CD14-positive monocyte (primary cell): ENCODE results near the gene GALNT10. TPM values are rescaled to one million over a fixed set of nuclear protein-coding genes. Genes with fewer than 3 reads are reported as not detected.

Experiments used
- DNase-seq, 3 donors: peaks; one replicate each; pipeline ENCODE4 v3.0.0-alpha.2; 2011 to 2022
- H2AFZ ChIP-seq: 2 replicates; pipeline ENCODE4 v1.6.0; 2012; ENCODE audit warnings: mild to moderate bottlenecking, low read depth, low read length, inconsistent platforms; ENCODE audit not compliant: insufficient read depth, poor library complexity, severe bottlenecking
- H3K27ac ChIP-seq, 2 donors: 1 replicate in 1 of 2; 2 replicates in 1 of 2; pipeline ENCODE4 v1.5.1; 2012 to 2013; ENCODE audit warnings: low read length in 2 of 2, control low read depth in 1 of 2, inconsistent platforms in 1 of 2, low read depth in 1 of 2, mild to moderate bottlenecking in 1 of 2
- H3K27me3 ChIP-seq, 2 donors: one replicate each; pipeline versions ENCODE4 v1.6.0 to v1.6.1; 2011 to 2013; ENCODE audit warnings: low read length in 2 of 2; ENCODE audit not compliant: control insufficient read depth in 2 of 2, insufficient read depth in 2 of 2
- H3K36me3 ChIP-seq, 2 donors: replicated peaks in 1 of 2; 1 replicate in 1 of 2; 2 replicates in 1 of 2; pipeline versions ENCODE4 v1.5.1 to v1.6.1; 2012 to 2013; ENCODE audit warnings: low read length in 2 of 2, control low read depth in 1 of 2, inconsistent platforms in 1 of 2, mild to moderate bottlenecking in 1 of 2; ENCODE audit not compliant: insufficient read depth in 2 of 2, control insufficient read depth in 1 of 2
- H3K4me1 ChIP-seq, 2 donors: 1 replicate in 1 of 2; 2 replicates in 1 of 2; pipeline versions ENCODE4 v1.5.1 to v1.6.1; 2012 to 2013; ENCODE audit warnings: low read length in 2 of 2, control low read depth in 1 of 2, inconsistent platforms in 1 of 2, mild to moderate bottlenecking in 1 of 2, moderate library complexity in 1 of 2; ENCODE audit not compliant: insufficient read depth in 2 of 2, control insufficient read depth in 1 of 2
- H3K4me2 ChIP-seq: replicated peaks from 2 replicates; pipeline ENCODE3; 2012; ENCODE audit warnings: low read length, moderate library complexity, mild to moderate bottlenecking; ENCODE audit not compliant: poor library complexity, severe bottlenecking; ENCODE audit errors: extremely low read depth
- H3K4me3 ChIP-seq, 3 experiments: fragments of 200-600 bp in 1 of 3; sonication (generic) in 1 of 3; replicated peaks in 1 of 3; 1 replicate in 2 of 3; 2 replicates in 1 of 3; pipeline ENCODE4 v1.5.1; 2011 to 2013; ENCODE audit warnings: low read length in 3 of 3, mild to moderate bottlenecking in 3 of 3, control low read depth in 2 of 3, low read depth in 2 of 3, inconsistent platforms in 1 of 3, moderate library complexity in 1 of 3
- H3K79me2 ChIP-seq: 2 replicates; pipeline ENCODE4 v1.6.0; 2012; ENCODE audit warnings: mild to moderate bottlenecking, control low read depth, inconsistent platforms, low read length, moderate library complexity; ENCODE audit not compliant: insufficient read depth
- H3K9ac ChIP-seq: 2 replicates; pipeline ENCODE4 v1.6.0; 2017; ENCODE audit warnings: low read length, mild to moderate bottlenecking; ENCODE audit not compliant: insufficient read depth, poor library complexity, severe bottlenecking
- H3K9me3 ChIP-seq, 2 donors: replicated peaks in 1 of 2; 1 replicate in 1 of 2; 2 replicates in 1 of 2; pipeline versions ENCODE4 v1.5.1 to v1.6.1; 2012 to 2013; ENCODE audit warnings: low read length in 2 of 2, control low read depth in 1 of 2; ENCODE audit not compliant: control insufficient read depth in 1 of 2, insufficient read depth in 1 of 2
- H4K20me1 ChIP-seq: 2 replicates; pipeline ENCODE4 v1.6.0; 2012; ENCODE audit warnings: mild to moderate bottlenecking, low read length, control low read depth, moderate library complexity; ENCODE audit not compliant: insufficient read depth
- H3K27ac Mint-ChIP-seq, 7 donors: one replicate each; pipeline ENCODE4 v1.8.0; 2020; ENCODE audit warnings: mild to moderate bottlenecking in 7 of 7, mixed read lengths in 7 of 7, moderate library complexity in 6 of 7, inconsistent platforms in 2 of 7
- H3K27me3 Mint-ChIP-seq, 3 donors: one replicate each; pipeline ENCODE4 v1.8.0; 2021 to 2022; ENCODE audit warnings: low read depth in 3 of 3, mild to moderate bottlenecking in 3 of 3, mixed read lengths in 3 of 3, moderate library complexity in 3 of 3, inconsistent platforms in 1 of 3
- H3K36me3 Mint-ChIP-seq, 2 donors: one replicate each; pipeline ENCODE4 v1.8.0; 2020; ENCODE audit warnings: mixed read lengths in 2 of 2, inconsistent platforms in 1 of 2, mild to moderate bottlenecking in 1 of 2
- H3K4me1 Mint-ChIP-seq: one replicate; pipeline ENCODE4 v1.8.0; 2020; ENCODE audit warnings: mild to moderate bottlenecking, mixed read lengths
- H3K4me3 Mint-ChIP-seq, 2 donors: one replicate each; pipeline ENCODE4 v1.8.0; 2020; ENCODE audit warnings: mild to moderate bottlenecking in 2 of 2, mixed read lengths in 2 of 2, moderate library complexity in 1 of 2
- H3K9me3 Mint-ChIP-seq, 7 donors: one replicate each; pipeline ENCODE4 v1.8.0; 2020 to 2022; ENCODE audit warnings: mixed read lengths in 7 of 7, mild to moderate bottlenecking in 6 of 7, moderate library complexity in 6 of 7, inconsistent platforms in 2 of 7
- CTCF ChIP-seq: fragments of 200-600 bp; IDR thresholded peaks from one replicate; pipeline ENCODE4 v1.8.0; 2022; ENCODE audit warnings: antibody characterized with exemption, mild to moderate bottlenecking
- WGBS: methylation state at CpG from one replicate; pipeline ENCODE4 v1.1.5; 2013; ENCODE audit warnings: missing lambda C conversion rate; ENCODE audit not compliant: insufficient coverage; 5-methylcytosine and 5-hydroxymethylcytosine counted together
- intact Hi-C, 2 donors: fragments of 100-400 bp; cut with micrococcal nuclease; formaldehyde crosslinking; loops; one replicate each; pipeline versions ENCODE4 v1.15.0 to v1.15.1; 2023
- polyA plus RNA-seq, 3 donors: library from polyadenylated mRNA; depleted of rRNA in 1 of 3; unstranded in 2 of 3; stranded (reverse) in 1 of 3; fragments of 300-500 nt in 2 of 3; fragments of >200 nt in 1 of 3; fragmentation: Illumina TruSeq in 2 of 3; gene quantifications; 1 replicate in 2 of 3; 2 replicates in 1 of 3; pipeline ENCODE4 v1.2.3, GENCODE V29; 2012 to 2021

The GALNT10 gene
- polyA plus RNA-seq, 3 donors, result 6.2 to 11.6 (median 7.3) TPM

- intact Hi-C loops, result no loop called here
- Histone ChIP-seq H3K36me3 (peaks cover 0 to 6% of the 10 kb centered on the region in 2 donors), H3K4me2 (no peak overlapping the region), H3K27me3 (no peaks in the 10 kb centered on the region), H2AFZ (no peak overlapping the region), H4K20me1 (no peaks in the 10 kb centered on the region), H3K4me1 (no peaks in the 10 kb centered on the region), H3K79me2 (no peaks in the 10 kb centered on the region), H3K4me3 (no peak overlapping the region), H3K27ac (no peak overlapping the region), H3K9me3 (no peaks in the 10 kb centered on the region), H3K9ac (no peak overlapping the region)
- no peak overlapping the region for H3K4me3 Mint-ChIP-seq
- H3K27me3 Mint-ChIP-seq, result peaks cover 0 to 2% (median 0%) of the 10 kb centered on the region in 3 donors
- no peak overlapping the region for H3K27ac Mint-ChIP-seq
- no peak for DNase-seq
- H3K36me3 Mint-ChIP-seq, result peaks cover 15 to 16% of the 10 kb centered on the region in 2 donors
- no peaks in the 10 kb centered on the region for H3K4me1 Mint-ChIP-seq
- no peaks in the 10 kb centered on the region for H3K9me3 Mint-ChIP-seq
- TF ChIP-seq CTCF, result no peak
- 89% methylated on average over 2 of the region's 4 CpGs for whole genome bisulfite sequencing
These were observed 179.1 kb downstream of the GALNT10 start for GRCh38 chr5:154369682-154370081.

GRCh38 chr5:154370119-154370518, 179.6 kb downstream of the GALNT10 start:
- 100% methylated on average over 3 of the region's 3 CpGs for WGBS
- no peak for DNase-seq
- H3K4me3 Mint-ChIP-seq, result no peak overlapping the region
- no peak for TF ChIP-seq CTCF
- no peak overlapping the region for H3K27ac ChIP-seq
- no peak overlapping the region for H2AFZ ChIP-seq
- no peaks in the 10 kb centered on the region for H4K20me1 ChIP-seq
- H3K36me3 Mint-ChIP-seq, result peaks cover 15 to 16% of the 10 kb centered on the region in 2 donors
- intact Hi-C loops, result no loop called here
- no peaks in the 10 kb centered on the region for H3K9me3 Mint-ChIP-seq
- H3K4me1 Mint-ChIP-seq, result no peaks in the 10 kb centered on the region
- H3K36me3 ChIP-seq, result peaks cover 0 to 6% of the 10 kb centered on the region in 2 donors
- no peak overlapping the region for H3K27ac Mint-ChIP-seq
- H3K9me3 ChIP-seq, result no peaks in the 10 kb centered on the region
- H3K27me3 Mint-ChIP-seq, result peaks cover 0 to 2% (median 0%) of the 10 kb centered on the region in 3 donors
- H3K9ac ChIP-seq, result no peak overlapping the region
- H3K27me3 ChIP-seq, result no peaks in the 10 kb centered on the region
- H3K4me3 ChIP-seq, result no peak overlapping the region
- H3K4me1 ChIP-seq, result no peaks in the 10 kb centered on the region
- H3K4me2 ChIP-seq, result no peak overlapping the region
- no peaks in the 10 kb centered on the region for H3K79me2 ChIP-seq
